Hypothalamus (tissue), 51 donors: ENCODE results near the gene TRAF3.
"Not testable (repeated sequence)": the region's sequence is repeated elsewhere in the genome, so short reads cannot be mapped to it uniquely, and the experiment has no call there.

Experiments used
- DNase-seq, 51 donors: peaks; one replicate each; lab custom pipeline; 2025; lab: John Stamatoyannopoulos, UW

The TRAF3 gene

DNA sequence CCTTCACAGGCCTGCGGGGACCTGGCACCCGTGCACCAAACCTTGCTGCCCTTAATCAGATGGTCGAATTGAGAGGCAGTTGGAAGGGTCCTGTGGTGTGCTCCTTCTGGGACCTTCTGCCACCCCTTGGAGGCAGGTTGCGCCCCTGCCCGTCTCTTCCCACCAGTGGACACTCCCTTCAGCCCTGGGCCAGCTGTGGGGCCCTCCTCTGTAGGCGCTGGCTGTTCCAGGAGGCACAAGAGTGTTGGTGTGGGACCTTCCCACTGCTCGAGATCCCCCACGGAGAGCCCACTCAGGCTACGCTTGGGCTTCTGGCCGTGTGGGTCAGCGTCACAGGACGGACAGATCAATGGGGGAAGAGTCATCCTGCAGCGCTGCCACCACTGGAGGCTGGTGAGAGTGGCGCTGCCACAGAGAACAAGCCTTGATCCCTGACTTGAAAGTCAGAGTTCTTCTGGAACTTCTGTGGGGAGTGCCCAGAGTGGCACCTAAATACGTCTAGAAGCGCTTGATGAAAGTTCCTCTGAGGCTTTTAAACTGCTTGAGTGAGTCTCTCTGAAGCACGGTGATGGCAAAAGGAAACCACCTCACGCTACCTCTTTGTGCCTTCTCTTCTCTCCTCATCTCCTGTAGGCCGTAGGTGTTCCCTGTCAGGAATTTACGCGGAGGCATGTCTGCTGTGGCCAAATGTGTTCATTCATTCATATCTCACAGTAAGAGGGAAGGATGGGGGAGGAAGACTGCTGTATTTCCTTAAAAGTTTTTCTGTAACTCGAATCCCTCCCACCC is 48.3 kb downstream of the TRAF3 start:
- DNase-seq, result no peak

DNA sequence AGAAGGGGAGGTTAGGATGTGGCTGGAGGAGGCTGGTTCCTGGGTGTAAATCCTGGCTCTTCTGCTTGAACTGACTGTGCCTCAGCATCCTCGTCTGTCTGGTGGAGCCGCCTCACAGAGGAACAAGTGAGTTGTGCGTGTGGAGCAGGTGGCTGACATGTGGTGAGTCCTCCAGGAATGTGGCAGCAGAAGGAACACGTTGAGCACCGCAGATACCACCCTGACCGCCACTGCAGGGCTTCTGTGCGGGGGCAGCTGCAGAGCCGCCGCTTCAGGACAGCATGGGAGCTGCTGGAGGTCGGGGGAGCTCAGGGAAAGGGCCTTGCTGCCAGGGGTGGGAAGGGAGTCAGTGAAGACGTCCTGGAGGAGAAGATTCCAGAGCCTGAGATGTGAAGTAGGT is 48.9 kb downstream of the TRAF3 start:
- DNase-seq, result no peak

DNA sequence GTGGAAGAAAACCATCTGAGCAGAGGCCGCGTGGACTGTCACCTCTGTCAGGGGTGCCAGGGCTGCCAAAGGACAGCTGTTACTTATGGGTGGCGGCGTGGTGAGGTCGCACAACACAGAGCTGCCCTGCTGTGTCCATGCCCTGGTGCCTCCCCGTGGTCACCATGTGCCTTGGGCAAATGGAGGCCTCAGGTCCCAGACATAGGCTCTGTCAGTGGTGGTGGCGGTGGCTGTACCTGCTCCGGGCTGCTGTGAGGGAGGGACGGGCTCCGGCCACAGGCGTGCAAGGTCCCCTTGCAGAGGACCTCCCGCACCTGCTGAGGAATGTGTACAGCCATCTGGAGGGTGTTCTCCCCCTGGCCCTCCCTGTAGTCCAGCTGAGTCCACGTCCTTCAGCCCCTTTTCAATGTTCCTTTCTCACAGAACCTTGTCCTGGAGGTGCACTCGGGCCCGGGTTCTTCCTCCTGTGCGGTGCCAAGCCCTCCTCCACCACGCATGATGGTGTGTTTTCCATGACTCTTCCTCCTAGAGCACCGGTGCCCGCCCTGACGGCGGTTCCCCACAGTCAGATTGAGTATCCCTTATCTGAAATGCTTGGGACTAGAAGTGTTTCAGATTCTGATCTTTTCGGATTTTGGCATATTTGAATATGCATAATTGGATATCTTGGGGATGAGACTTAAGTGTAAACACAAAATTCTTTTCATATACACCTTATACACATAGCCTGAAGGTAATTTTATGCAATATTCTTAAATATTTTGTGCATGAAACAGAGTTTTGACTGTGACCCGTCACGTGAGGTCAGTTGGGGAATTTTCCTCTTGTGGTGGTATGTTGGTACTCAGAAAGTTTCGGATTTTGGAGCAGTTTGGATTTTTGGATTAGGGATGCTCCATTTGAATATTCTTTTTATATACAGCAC is 49.8 kb downstream of the TRAF3 start:
- DNase-seq, result no peak

DNA sequence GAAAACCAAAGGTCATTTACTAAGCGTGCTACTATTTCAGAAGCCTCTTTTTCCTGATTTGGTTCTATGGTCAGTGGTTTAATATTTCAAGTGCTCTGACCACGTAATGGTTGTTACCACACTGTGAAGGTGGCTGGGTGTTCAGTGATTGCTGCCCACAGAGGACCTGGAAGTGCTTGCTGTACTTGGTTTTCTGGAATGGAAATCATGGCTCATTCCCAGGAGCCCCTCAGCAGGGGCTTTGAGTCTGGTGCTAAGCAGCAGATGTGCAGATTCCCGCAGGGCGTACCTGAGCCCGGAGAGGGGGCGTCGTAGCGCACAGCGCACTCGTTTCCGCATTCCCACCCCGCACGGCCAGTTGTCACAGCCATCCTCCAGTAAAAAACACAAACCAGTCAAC is 50.5 kb downstream of the TRAF3 start:
- DNase-seq, result peak in 1 of 51 donors; percentile 2

DNA sequence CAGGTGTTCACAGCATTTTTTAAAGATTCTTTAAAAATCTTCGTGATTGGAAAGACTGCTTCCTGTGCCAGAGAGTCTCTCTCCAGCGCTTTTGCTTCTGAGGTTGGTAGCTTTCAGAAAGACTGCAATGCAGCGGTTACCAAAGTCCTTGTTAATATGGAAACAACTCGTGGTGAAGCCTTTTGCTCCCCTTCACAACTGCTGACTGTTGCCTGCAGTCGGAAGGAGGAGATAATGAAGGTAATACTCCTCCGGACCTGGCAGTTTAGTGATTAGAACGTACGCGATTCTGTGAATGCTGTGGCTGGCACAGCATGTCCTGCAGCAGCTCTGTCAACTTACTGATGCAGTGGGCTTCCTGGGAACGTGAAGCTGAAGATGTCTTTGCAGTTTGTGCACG is 50.9 kb downstream of the TRAF3 start:
- DNase-seq, result peak in 1 of 51 donors; percentile 14

DNA sequence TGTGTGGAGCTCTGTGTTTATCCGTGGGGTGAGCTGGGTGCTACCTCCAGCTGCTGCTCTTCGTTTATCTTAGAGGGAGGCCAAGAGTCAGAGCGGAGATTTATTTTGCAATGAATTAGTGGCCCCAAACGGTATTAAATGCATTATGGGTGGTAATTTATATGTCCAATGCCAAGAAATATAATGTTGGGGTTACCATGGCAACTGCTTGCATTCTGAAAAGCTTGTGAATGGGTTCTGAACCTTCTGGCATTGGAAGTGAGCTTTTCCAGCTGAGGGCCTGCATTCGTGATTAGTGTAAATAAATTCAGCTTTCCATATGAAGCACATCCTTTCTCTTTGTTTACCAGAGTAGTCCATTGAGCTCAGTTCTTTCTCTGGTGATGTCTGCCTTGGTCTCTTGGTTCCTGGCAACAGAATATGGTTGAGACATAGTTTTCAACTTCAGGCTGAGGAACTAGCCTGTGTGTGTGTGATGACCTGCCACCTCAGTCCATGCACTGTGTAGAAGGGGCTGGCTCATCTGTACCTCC is 51.8 kb downstream of the TRAF3 start:
- peak in 1 of 51 donors; percentile 3 for DNase-seq

DNA sequence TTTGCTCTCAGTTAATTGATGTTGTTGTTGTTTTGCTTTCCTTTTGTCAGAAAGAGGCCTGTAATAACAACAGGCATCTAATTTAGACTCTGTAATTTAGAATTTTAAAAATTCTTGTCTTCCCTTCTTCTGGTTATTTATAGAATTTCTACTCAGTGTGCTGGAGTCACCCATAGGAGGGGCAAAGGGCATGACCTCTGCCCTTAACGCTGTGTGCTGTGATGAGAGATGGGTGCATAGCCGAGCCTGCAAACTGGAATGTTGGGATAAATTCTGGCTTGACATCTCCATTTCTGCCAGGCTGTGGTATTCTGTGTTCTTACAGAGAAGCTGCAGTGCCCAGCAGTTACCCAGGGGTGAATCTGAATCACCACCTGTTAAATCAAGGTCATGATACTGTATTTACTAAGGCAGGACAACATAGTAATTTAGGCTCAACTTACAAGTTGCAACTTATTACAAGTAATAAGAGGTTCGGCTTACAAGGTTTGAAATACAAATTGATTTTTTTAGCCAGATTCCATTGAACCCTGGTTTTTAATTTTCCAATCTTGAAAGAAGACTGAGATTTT is 53.3 kb downstream of the TRAF3 start:
- DNase-seq, result no peak

DNA sequence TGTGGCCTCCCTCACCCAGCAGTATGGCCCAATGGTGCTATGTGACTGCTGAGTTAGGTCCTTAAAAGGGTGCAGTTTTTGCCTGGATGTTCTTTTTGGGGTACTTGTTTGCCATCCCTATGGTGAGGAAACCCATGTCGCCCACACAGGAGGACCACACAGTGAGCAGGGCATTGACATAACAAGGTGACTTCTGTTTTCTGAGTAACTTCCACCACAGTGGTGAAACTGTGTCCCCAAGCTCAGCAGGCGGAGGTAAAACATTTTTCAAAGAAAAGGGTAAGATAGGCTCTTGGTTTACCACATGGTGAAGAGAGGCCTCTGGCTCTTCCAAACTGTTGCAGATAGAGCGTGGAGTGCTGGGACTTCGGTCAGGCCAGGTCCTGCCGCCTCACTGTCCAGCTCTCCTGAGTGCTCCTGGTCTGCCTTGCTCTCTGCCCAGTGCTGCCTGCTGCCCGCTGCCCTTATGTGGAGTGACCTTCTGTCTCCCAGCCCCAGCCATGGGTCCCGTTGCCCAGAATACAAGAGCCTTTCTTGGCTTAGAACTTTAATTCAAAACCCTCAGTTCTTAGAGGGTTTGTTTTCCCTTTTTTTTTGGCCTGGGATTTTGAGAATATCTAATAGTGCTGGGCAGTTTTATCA is 54.0 kb downstream of the TRAF3 start:
- DNase-seq, result peak in 9 of 51 donors; percentile 6 to 29 (median 16)

DNA sequence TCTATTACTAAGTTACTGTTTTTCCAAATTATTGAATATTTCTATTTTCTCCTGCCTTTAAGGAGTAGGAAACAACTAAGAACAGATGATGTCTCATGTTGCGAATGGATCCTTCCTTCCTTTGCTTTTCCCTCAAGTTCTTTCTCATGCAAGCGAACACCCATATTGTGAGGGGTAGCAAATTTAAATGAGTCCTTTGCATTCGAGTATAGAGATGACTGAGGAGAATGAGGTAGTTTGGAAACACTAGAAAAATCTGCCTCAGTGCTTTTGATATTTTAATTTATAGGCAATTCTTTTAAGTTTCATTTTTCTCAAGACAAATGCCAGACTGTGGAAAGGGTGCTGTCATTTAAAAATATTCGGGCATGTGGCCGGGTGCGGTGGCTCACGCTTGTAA is 56.1 kb downstream of the TRAF3 start:
- no peak for DNase-seq

DNA sequence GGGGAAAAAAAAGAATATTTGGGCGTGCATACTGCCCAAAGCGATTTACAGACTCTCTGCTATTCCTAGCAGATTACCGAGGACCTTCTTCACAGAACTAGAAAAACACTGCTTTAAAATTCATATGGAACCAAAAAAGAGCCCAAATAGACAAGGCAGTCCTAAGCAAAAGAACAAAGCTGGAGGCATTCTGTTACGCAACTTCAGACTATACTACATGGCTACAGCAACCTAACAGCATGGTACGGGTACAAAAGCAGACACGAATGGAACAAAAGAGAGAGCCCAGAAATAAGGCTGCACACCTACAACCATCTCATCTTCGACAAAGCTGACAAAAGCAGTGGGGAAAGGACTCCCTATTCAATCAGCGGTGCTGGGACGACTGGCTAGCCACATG is 56.7 kb downstream of the TRAF3 start:
- no peak for DNase-seq

DNA sequence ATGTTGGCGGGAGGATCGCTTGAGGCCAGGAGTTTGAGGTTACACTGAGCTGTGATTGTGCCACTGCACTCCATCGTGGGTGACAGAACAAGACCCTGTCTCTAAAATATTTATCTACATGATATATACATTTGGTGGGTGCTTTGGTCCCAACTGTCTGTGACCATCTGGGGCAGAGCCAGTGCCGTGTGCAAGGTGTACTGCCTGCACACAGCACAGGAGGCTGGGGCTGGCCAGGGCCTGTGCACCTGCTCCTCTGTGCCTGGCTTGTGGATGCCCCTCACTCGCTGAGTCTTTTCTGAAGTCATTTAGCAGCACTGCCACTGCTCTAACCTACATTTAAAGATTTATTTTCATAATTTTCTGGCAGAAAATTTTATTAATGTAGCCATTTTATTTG is 58.7 kb downstream of the TRAF3 start:
- DNase-seq, result no peak

DNA sequence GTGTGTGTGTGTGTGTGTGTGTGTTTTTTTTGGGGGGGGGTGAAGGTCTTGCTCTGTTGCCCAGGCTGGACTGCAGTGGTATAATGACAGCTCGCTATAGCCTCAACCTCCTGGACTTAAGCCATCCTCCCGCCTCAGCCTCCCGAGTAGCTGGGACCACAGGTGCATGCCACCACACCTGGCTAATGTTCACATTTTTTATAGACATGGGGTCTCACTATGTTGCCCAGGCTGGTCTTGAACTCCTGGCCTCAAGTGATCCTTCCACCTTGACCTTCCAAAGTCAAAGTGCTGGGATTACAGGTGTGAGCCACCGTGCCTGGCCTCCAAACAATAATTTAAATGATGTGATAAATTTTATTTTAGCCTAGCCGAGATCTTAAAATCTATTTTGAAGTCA is 59.9 kb downstream of the TRAF3 start:
- DNase-seq, result not testable (repeated sequence)

DNA sequence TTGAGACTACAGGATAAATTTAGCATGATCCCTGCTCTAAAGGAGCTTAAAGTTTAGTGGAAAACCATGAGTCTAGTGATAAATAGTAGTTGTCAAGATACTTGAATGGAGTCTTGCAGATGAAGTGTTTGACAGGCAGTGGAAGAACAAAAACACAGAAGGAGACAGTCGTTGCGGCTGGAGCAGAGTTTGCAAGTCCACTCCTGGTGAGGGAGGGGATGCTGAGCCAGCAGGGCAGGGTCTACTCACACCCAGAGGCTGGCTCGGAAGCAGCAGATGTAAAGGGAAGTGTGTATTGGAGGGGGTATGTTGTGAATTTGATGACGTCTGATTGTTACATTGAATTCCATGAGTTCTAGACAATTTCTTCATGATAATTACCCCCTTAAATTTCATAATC is 61.3 kb downstream of the TRAF3 start:
- no peak for DNase-seq

DNA sequence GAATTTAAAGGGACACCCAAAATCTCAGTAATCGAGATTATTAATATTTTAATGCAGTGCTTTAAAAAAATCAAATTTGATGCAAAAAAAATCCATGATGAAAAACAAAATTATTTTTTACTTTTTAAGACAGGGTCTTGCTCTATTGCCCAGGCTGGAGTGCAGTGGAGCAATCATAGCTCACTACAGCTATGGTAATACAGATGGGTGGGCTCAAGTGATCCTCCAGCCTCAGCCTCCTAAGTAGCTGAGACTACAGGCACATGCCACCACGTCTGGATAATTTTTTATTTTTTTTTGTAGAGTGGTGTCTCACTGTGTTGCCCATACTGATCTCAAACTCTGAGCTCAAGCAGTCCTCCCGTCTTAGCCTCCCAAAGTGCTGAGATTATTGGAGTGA is 62.9 kb downstream of the TRAF3 start:
- DNase-seq, result no peak

DNA sequence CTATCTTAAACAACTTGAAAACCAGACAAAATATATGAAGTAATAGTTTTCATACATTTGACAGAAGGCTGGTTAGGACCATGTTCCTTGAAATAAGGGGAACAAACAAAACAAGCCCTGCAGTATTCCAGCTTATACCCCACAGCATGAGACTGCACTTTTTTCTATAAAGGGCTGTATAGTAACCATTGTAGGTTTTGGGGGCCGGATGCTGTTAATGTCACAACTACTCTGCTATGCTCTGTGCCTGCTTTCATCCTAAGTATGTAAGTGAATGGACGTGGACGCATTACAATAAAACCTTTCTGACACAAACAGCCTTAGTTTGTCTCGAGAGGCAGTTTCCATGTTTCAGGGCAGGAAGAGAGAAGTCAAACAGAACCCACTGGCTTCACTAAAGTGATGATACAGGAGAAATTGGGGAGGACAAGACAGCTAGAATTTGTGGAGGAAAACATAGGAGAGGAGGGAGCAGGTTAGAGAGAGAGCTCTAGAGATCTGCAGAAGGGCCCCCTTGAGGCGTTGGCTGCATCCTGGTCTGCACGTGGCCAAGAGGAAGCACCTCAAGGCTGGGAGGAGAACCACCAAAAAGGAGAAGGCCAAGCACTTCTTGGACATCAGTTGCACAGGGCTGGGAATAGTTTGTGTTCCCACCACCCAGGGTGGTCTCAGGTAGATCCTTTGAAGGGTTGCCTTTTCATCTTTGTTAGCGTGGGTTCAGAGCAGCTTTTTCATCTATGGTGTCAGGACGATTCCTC is 63.7 kb downstream of the TRAF3 start:
- no peak for DNase-seq

DNA sequence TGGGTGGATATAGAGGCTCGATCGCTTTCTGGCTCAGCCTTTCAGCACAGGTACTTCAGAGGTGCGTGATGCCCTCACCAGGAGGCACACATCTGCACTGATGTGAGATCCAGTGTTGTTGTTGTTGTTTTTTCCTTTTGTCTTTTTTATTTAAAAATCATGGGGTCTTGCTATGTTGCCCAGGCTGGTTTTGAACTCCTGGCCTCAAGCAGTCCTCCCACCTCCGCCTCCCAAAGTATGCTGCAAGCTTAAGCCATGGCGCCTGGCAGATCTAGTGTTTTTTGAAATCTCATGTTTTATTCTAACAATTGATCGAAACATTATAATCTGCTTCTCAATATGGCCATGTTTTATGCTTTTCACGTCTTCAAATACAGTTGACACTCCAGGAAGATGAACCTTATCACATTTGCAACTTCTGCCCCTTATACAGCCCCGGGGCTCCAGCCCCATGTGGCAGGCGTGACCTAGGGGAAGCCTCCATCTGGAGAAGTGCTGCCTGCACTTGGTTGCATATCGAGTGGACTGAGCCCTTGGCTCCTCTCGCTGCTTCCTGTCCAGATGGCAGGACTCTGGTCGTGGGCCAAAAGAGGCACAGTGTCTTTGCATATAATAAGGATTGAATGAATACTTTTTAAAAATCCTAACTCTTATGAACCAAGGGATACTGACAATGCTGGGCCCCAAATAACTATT is 71.7 kb downstream of the TRAF3 start:
- DNase-seq, result peak in 11 of 51 donors; percentile 13 to 40 (median 23)

DNA sequence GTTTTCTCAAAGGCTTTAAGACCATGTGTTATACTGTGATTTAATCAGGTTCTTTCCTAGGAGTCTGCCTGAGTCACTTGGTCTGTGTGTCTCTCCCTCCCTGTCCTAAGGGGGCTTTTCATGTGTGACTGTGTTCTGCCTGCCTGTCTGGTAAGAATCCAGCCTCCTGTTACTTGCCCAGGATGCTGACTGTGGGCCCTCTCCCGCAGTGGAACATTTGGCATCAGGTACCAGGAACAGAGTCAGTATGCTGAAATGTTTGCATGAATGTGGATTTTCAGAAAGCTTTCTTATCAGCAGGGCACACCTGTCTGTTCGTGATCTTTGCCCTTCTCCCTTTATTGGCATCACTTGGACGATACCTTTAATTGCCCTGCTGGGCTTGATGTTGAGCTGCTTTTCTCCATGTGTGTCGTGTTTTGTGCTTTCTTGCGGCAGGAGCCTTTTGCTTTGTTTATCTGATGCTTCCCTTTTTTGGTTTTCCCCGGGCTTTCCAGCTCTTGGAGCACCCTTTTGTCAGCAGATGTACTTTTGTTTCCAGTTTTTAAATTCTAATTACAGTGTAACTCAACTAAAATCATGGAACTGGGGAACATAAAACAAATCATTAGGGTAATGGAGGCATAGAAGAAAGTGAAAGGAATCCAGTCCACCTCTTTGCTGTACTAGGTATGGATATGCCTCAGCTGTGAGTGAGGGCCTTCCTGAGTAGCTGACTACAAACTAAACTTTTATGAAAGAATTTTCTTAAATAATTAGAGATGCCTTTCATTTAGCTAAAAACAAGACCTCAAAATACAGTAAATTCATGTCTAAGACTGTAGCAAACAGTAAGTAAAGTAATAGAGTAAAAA is 72.5 kb downstream of the TRAF3 start:
- DNase-seq, result peak in 3 of 51 donors; percentile 14 to 45 (median 25)

DNA sequence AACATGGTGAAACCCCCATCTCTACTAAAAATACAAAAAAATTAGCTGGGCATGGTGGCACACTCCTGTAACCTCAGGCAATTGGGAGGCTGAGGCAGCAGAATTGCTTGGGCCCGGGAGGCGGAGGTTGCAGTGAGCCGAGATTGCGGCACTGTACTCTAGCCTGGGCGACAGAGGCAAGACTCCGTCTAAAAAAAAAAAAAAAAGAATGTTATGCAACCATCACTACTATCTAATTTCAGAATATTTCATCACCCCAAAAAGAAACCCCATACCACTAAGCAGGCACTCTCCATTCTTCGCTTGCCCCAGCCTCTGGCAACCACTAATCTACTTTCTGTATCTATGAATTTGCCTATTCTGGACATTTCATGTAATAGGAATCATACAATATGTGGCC is 76.4 kb downstream of the TRAF3 start:
- no peak for DNase-seq
